Left kidney (tissue), 8 donors: ENCODE measurements around the gene TBC1D4. TPM values are rescaled to one million over a fixed set of nuclear protein-coding genes. Genes with fewer than 3 reads are reported as not detected.

Experiments used
- DNase-seq: peaks from one replicate; pipeline ENCODE4 v3.0.0-alpha.2; 2013
- long read RNA-seq, 8 donors: transcript quantifications; one replicate each; lab custom pipeline, GENCODE V29; 2026
- polyA plus RNA-seq: library from polyadenylated mRNA; unstranded; fragments of 120-200 nt; gene quantifications from one replicate; pipeline ENCODE4 v1.2.1, GENCODE V29; 2013; ENCODE audit not compliant: insufficient read length

Gene TBC1D4
- 59.5 TPM for polyA plus RNA-seq
- long read RNA-seq, donor 1, full-length matches to known transcripts, result 1 of 12 reads
- long read RNA-seq, donor 1, partial matches to known transcripts, result 11 of 12 reads
- long read RNA-seq, donor 1, other reads (novel, unspliced or antisense), result 0 of 12 reads
- long read RNA-seq, donor 2, full-length matches to known transcripts, result 1 of 7 reads
- long read RNA-seq, donor 2, partial matches to known transcripts, result 6 of 7 reads
- long read RNA-seq, donor 2, other reads (novel, unspliced or antisense), result 0 of 7 reads
- long read RNA-seq, donor 3, partial matches to known transcripts, result 8 of 8 reads
- long read RNA-seq, donor 3, other reads (novel, unspliced or antisense), result 0 of 8 reads
- long read RNA-seq, donor 4, result 0 reads
- long read RNA-seq, donor 5, full-length matches to known transcripts, result 2 of 12 reads
- long read RNA-seq, donor 5, partial matches to known transcripts, result 10 of 12 reads
- long read RNA-seq, donor 5, other reads (novel, unspliced or antisense), result 0 of 12 reads
- long read RNA-seq, donor 6, full-length matches to known transcripts, result 2 of 29 reads
- long read RNA-seq, donor 6, partial matches to known transcripts, result 27 of 29 reads
- long read RNA-seq, donor 6, other reads (novel, unspliced or antisense), result 0 of 29 reads
- long read RNA-seq, donor 7, full-length matches to known transcripts, result 4 of 17 reads
- long read RNA-seq, donor 7, partial matches to known transcripts, result 13 of 17 reads
- long read RNA-seq, donor 7, other reads (novel, unspliced or antisense), result 0 of 17 reads
- long read RNA-seq, donor 8, full-length matches to known transcripts, result 3 of 3 reads
- long read RNA-seq, donor 8, partial matches to known transcripts, result 0 of 3 reads
- long read RNA-seq, donor 8, other reads (novel, unspliced or antisense), result 0 of 3 reads

- peak; percentile 92 for DNase-seq
These were observed at the start of gene TBC1D4 for GRCh38 chr13:75482070-75482819. TSS of gene TBC1D4 (minus strand) at chr13:75482169. CDS start at chr13:75481767, 402 bp downstream.

- no peak for DNase-seq
These were observed 48.6 kb upstream of the TBC1D4 start for GRCh38 chr13:75530549-75530961.

GRCh38 chr13:75521956-75522355, 40.0 kb upstream of the TBC1D4 start:
- no peak for DNase-seq

- no peak for DNase-seq
These were observed 36.6 kb upstream of the TBC1D4 start for GRCh38 chr13:75518439-75519088.

- DNase-seq, result no peak
These were observed 32.4 kb upstream of the TBC1D4 start for GRCh38 chr13:75514080-75514995.

- no peak for DNase-seq
These were observed 31.3 kb upstream of the TBC1D4 start for GRCh38 chr13:75513271-75513670.

- DNase-seq, result no peak
These were observed 30.3 kb upstream of the TBC1D4 start for GRCh38 chr13:75512253-75512652.

GRCh38 chr13:75511051-75511625, 29.2 kb upstream of the TBC1D4 start:
- no peak for DNase-seq

- no peak for DNase-seq
These were observed 26.1 kb upstream of the TBC1D4 start for GRCh38 chr13:75508002-75508548.

- no peak for DNase-seq
These were observed 25.3 kb upstream of the TBC1D4 start for GRCh38 chr13:75507027-75508001.

- DNase-seq, result no peak
These were observed 24.0 kb upstream of the TBC1D4 start for GRCh38 chr13:75506018-75506417.

- no peak for DNase-seq
These were observed 23.4 kb upstream of the TBC1D4 start for GRCh38 chr13:75505327-75505726.

GRCh38 chr13:75495938-75496337, 14.0 kb upstream of the TBC1D4 start:
- no peak for DNase-seq

GRCh38 chr13:75494491-75494890, 12.5 kb upstream of the TBC1D4 start:
- DNase-seq, result no peak

GRCh38 chr13:75493156-75493555, 11.2 kb upstream of the TBC1D4 start:
- DNase-seq, result no peak

GRCh38 chr13:75492389-75492788, 10.4 kb upstream of the TBC1D4 start:
- DNase-seq, result no peak

- no peak for DNase-seq
These were observed 9.4 kb upstream of the TBC1D4 start for GRCh38 chr13:75491376-75491775.

- no peak for DNase-seq
These were observed 7.7 kb upstream of the TBC1D4 start for GRCh38 chr13:75489502-75490263.
